GM10248 (cell line): ENCODE measurements around the gene C10orf67.
"Not testable (repeated sequence)": the region's sequence is repeated elsewhere in the genome, so short reads cannot be mapped to it uniquely, and the experiment has no call there.

Experiments used
- CTCF ChIA-PET: fragments of 300-600 bp; sonication (Branson Sonifier 250); formaldehyde crosslinking; extraction: SDS; loops from one replicate; lab custom pipeline; 2021; ENCODE audit warnings: antibody characterized with exemption; lab: Yijun Ruan, JAX
- POLR2A ChIA-PET: fragments of 350-650 bp; sonication (Branson Sonifier 250); formaldehyde crosslinking; extraction: SDS; loops from one replicate; lab custom pipeline; 2020; ENCODE audit warnings: antibody characterized with exemption; lab: Yijun Ruan, JAX
- DNase-seq: peaks from one replicate; pipeline ENCODE4 v3.0.0; 2012; ENCODE audit errors: extremely low spot score
- CTCF ChIP-seq: IDR thresholded peaks from 2 replicates; pipeline ENCODE4 v1.5.1; 2012; ENCODE audit warnings: mild to moderate bottlenecking, low read depth; ENCODE audit errors: extremely low read depth, missing control alignments, control extremely low read depth

C10orf67 gene

DNA sequence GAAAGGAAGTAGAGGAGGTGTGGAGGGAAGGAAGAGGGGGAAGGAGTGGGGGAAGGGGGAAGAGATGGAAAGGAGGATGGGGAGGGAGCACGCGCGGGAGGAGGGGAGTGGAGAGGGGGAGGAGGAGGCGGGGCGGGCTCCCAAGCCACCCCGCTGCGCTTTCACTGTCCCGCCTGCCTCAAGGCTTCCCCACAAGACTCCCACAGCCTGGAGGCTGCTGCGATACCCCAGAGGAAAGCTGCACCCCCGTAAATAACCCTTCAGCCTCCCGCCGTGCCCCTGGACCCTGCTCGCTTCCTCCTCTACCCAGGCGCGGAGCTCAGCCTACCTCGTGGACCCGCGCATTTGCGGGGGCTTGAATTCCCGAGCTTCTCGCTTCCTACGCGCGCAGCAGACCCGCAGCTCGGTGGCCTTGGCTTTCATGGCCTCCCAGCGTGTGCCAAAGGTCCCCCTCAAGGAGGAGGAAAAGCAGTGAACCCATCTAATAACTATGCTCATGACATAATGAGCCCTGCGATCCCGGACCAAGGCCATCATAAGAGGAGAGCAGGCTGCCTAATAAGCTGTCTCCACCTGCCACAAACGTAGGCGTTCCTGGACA is at the start of gene C10orf67:
Gene C10orf67, minus strand, starts transcription at position 557 of the 601 bp plus-strand sequence. Its CDS starts 23 bp downstream, at position 534.
- no peak for TF ChIP-seq CTCF
- ChIA-PET CTCF (interaction anchor here (1.2 kb wide), 1 partner anchor 12 kb away, joined by 3 read pairs; no protein-coding TSS in a partner anchor), POLR2A (no interaction called here)
- no peak for DNase-seq

GRCh38 chr10:23391821-23392220 is 47.2 kb upstream of the C10orf67 start:
- no peak for DNase-seq
- ChIA-PET POLR2A (no interaction called here), CTCF (interaction anchor here (0.9 to 3.2 kb wide), 6 partner anchors 9 to 77 kb away, joined by 3 to 16 read pairs (median 4); no protein-coding TSS in a partner anchor)
- TF ChIP-seq CTCF = no peak

DNA sequence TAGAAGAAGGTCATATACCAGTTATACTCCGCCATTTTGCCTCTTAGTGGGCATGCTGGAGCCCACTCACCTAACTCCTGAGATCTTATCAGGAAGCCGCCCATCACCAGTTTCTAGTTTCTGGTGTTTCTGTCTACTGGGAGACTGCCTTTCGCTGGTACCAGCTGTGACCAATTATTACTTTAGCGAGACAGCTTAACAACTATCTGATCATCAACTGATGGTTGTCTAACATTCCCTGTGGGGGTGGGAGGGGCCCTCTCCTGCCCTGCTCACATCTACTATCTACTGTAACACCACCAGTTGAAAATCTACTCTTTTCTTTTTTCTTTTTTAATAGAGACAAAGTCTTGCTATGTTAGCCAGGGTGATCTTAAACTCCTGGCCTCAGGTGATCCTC is 46.2 kb upstream of the C10orf67 start:
- no peak for DNase-seq
- ChIA-PET CTCF (interaction anchor here (0.9 to 1.2 kb wide), 2 partner anchors 15 to 27 kb away, joined by 4 to 5 read pairs; no protein-coding TSS in a partner anchor), POLR2A (no interaction called here)
- no peak for TF ChIP-seq CTCF

DNA sequence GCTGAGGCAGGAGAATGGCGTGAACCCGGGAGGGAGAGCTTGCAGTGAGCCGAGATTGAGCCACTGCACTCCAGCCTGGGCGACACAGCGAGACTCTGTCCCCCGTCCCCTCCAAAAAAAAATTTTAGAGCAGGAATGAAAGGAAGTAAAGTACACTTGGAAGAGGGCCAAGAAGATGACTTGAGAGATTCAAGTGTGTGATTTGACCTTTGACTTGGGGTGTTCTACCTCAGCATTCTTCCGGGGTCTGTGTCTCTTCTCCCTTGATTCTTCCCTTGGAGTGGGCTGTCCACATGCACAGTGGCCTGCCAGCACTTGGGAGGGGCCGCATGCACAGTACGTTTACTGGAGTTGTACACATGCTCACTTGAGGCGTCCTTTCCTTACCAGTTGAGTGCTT is 45.8 kb upstream of the C10orf67 start:
- CTCF ChIA-PET, POLR2A ChIA-PET, DNase-seq: not testable (repeated sequence)

DNA sequence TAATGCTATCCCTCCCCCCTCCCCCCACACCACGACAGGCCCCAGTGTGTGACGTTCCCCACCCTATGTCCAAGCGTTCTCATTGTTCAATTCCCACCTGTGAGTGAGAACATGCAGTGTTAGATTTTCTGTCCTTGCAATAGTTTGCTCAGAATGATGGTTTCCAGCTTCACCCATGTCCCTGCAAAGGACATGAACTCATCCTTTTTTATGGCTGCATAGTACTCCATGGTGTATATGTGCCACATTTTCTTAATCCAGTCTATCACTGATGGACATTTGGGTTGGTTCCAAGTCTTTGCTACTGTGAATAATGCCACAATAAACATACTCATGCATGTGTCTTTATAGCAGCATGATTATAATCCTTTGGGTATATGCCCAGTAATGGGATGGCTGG is 42.9 kb upstream of the C10orf67 start:
- POLR2A ChIA-PET, CTCF ChIA-PET: not testable (repeated sequence)

GRCh38 chr10:23386052-23386451 is 41.5 kb upstream of the C10orf67 start:
- POLR2A ChIA-PET = no interaction called here
- CTCF ChIA-PET = interaction anchor here (1.0 kb wide), 1 partner anchor 10 kb away, joined by 3 read pairs; no protein-coding TSS in a partner anchor
- TF ChIP-seq CTCF = no peak
- no peak for DNase-seq

More for the DNA sequence above, 42.9 kb upstream of the C10orf67 start:
- not testable (repeated sequence) for DNase-seq

DNA sequence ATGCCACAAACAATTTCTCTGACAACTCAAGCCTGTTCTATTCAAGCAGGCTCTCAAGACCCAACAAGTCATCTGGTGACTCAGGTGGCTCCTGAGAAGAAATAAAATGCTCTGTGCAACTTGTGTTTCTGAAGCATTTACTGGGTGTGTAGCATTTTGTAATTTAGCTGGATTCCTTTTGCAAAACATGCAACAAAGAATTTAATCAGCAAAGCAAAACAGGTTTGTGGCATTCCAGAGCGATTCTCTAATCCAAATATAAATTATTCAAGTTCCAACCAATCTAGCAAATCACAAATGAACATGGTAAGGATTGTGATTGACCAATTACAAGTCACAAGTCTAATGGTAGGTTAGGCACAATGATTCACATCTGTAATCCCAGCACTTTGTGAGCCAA is 39.8 kb upstream of the C10orf67 start:
- CTCF ChIA-PET = no interaction called here
- no peak for TF ChIP-seq CTCF
- no peak for DNase-seq
- POLR2A ChIA-PET = no interaction called here
